Type B pancreatic cell (in vitro differentiated cells): ENCODE results near the gene SLC5A2. TPM values are rescaled to one million over a fixed set of nuclear protein-coding genes. Genes with fewer than 3 reads are reported as not detected.

Experiments used
- DNase-seq: peaks from one replicate; pipeline ENCODE4 v3.0.0; 2021; ENCODE audit warnings: mixed read lengths; ENCODE audit not compliant: unreplicated experiment; ENCODE audit errors: extremely low spot score
- H3K27ac Mint-ChIP-seq: 2 replicates; pipeline ENCODE4 v1.8.0; 2021; ENCODE audit warnings: mild to moderate bottlenecking, mixed read lengths
- H3K27me3 Mint-ChIP-seq: 2 replicates; pipeline ENCODE4 v1.8.0; 2021; ENCODE audit warnings: mixed read lengths
- H3K36me3 Mint-ChIP-seq: 2 replicates; pipeline ENCODE4 v1.8.0; 2021; ENCODE audit warnings: mixed read lengths
- H3K4me1 Mint-ChIP-seq: one replicate; pipeline ENCODE4 v1.8.0; 2021; ENCODE audit warnings: mixed read lengths; ENCODE audit not compliant: unreplicated experiment
- H3K4me3 Mint-ChIP-seq: 2 replicates; pipeline ENCODE4 v1.8.0; 2021; ENCODE audit warnings: mild to moderate bottlenecking, mixed read lengths
- H3K9me3 Mint-ChIP-seq: 2 replicates; pipeline ENCODE4 v1.8.0; 2021; ENCODE audit warnings: mixed read lengths
- CTCF ChIP-seq: fragments of 200-600 bp; sonication (generic); conservative IDR thresholded peaks from 2 replicates; pipeline ENCODE4 v1.5.0; 2021; ENCODE audit warnings: antibody characterized with exemption, mild to moderate bottlenecking
- total RNA-seq: library from RNA; stranded (reverse); gene quantifications from 2 replicates; pipeline ENCODE4 v1.2.1, GENCODE V29; 2021; ENCODE audit warnings: low replicate concordance

Gene SLC5A2
- total RNA-seq, 1 donor from 2014 or later: 0.41 TPM

GRCh38 chr16:31458844-31459686 is 23.9 kb upstream of the SLC5A2 start, which contains the start of gene ARMC5:
Gene ARMC5, plus strand, starts transcription at chr16:31459501. Its CDS starts 24 bp downstream, at chr16:31459525.
- peak within 1 kb of the TSS; percentile 89 for H3K4me3 Mint-ChIP-seq
- peak; percentile 59 for TF ChIP-seq CTCF

GRCh38 chr16:31459687-31460581 is 23.0 kb upstream of the SLC5A2 start:
- H3K4me1 Mint-ChIP-seq: peaks cover 21% of the 10 kb centered on the region
- H3K27ac Mint-ChIP-seq: peak overlapping the region; percentile 89
- no peak for TF ChIP-seq CTCF
- peak overlapping the region; percentile 89 for H3K4me3 Mint-ChIP-seq
- no peaks in the 10 kb centered on the region for H3K9me3 Mint-ChIP-seq
- no peaks in the 10 kb centered on the region for H3K27me3 Mint-ChIP-seq
- no peaks in the 10 kb centered on the region for H3K36me3 Mint-ChIP-seq
- peak; percentile 100 for DNase-seq

More at GRCh38 chr16:31458844-31459686, 23.9 kb upstream of the SLC5A2 start, which contains the start of gene ARMC5:
- DNase-seq: peak; percentile 96
- H3K36me3 Mint-ChIP-seq: no peaks in the 10 kb centered on the region
- H3K27ac Mint-ChIP-seq: peak within 1 kb of the TSS; percentile 89
- peaks cover 22% of the 10 kb centered on the region for H3K4me1 Mint-ChIP-seq
- no peaks in the 10 kb centered on the region for H3K27me3 Mint-ChIP-seq
- H3K9me3 Mint-ChIP-seq: no peaks in the 10 kb centered on the region

GRCh38 chr16:31460582-31461002 is 22.3 kb upstream of the SLC5A2 start:
- H3K27ac Mint-ChIP-seq: peak overlapping the region; percentile 89
- no peaks in the 10 kb centered on the region for H3K9me3 Mint-ChIP-seq
- DNase-seq: no peak
- H3K27me3 Mint-ChIP-seq: no peaks in the 10 kb centered on the region
- no peaks in the 10 kb centered on the region for H3K36me3 Mint-ChIP-seq
- peak; percentile 78 for TF ChIP-seq CTCF
- H3K4me3 Mint-ChIP-seq: peak overlapping the region; percentile 89
- H3K4me1 Mint-ChIP-seq: peaks cover 16% of the 10 kb centered on the region

GRCh38 chr16:31461201-31461920 is 21.6 kb upstream of the SLC5A2 start:
- no peak overlapping the region for H3K27ac Mint-ChIP-seq

More at GRCh38 chr16:31461201-31461920, 21.6 kb upstream of the SLC5A2 start:
- no peak for TF ChIP-seq CTCF
- H3K4me1 Mint-ChIP-seq: peaks cover 13% of the 10 kb centered on the region
- H3K4me3 Mint-ChIP-seq: peak overlapping the region; percentile 2
- H3K9me3 Mint-ChIP-seq: no peaks in the 10 kb centered on the region
- H3K27me3 Mint-ChIP-seq: no peaks in the 10 kb centered on the region
- no peak for DNase-seq
- no peaks in the 10 kb centered on the region for H3K36me3 Mint-ChIP-seq
